Endothelial cell of umbilical vein (primary cell): Measurements from ENCODE around the gene SEMA3A. TPM values are rescaled to one million over a fixed set of nuclear protein-coding genes. Genes with fewer than 3 reads are reported as not detected.

Experiments
- BruUV-seq: library from RNA; stranded (reverse); fragments of 400-500 nt; replicated peaks from 2 replicates; lab custom pipeline; 2021; lab: Mats Ljungman, UMichigan
- CTCF ChIA-PET: fragments of 300-600, 350-600 bp; sonication (Branson Sonifier 250); formaldehyde crosslinking; loops from one replicate; lab custom pipeline; 2021; ENCODE audit warnings: antibody characterized with exemption, inconsistent platforms; lab: Charles Lee
- POLR2A ChIA-PET: fragments of 300-600, 350-600 bp; sonication (Branson Sonifier 250); formaldehyde crosslinking; loops from one replicate; lab custom pipeline; 2021; ENCODE audit warnings: antibody characterized with exemption, inconsistent platforms; lab: Charles Lee
- DNase-seq: peaks from one replicate; pipeline ENCODE4 v3.0.0-alpha.2; 2011; ENCODE audit warnings: low read depth, low spot score
- FAIRE-seq: peaks from 2 replicates; lab custom pipeline; 2011; peaks lifted over from hg19 to GRCh38; lab: Jason Lieb, UNC
- H2AFZ ChIP-seq: 2 replicates; pipeline ENCODE4 v1.6.0; 2012; ENCODE audit warnings: low read depth, low read length, control low read depth, inconsistent platforms
- H3K27ac ChIP-seq: 2 replicates; pipeline ENCODE4 v1.5.1; 2011; ENCODE audit warnings: low read depth, mild to moderate bottlenecking, control low read depth, low read length, moderate library complexity; ENCODE audit not compliant: insufficient read depth
- H3K27me3 ChIP-seq, 2 experiments: 2 replicates each; pipeline versions ENCODE4 v1.6.0 to v1.6.1; 2011; ENCODE audit warnings: low read length in 2 of 2, mixed read lengths in 1 of 2; ENCODE audit not compliant: control insufficient read depth in 2 of 2, insufficient read depth in 2 of 2
- H3K36me3 ChIP-seq, 2 experiments: 2 replicates in 1 of 2; 3 replicates in 1 of 2; pipeline ENCODE4 v1.5.1; 2011; ENCODE audit warnings: low read length in 2 of 2, mild to moderate bottlenecking in 1 of 2, moderate library complexity in 1 of 2; ENCODE audit not compliant: control insufficient read depth in 2 of 2, insufficient read depth in 2 of 2; ENCODE audit errors: extremely low read depth in 1 of 2
- H3K4me1 ChIP-seq: 3 replicates; pipeline ENCODE4 v1.5.1; 2011; ENCODE audit warnings: mild to moderate bottlenecking, low read length; ENCODE audit not compliant: control insufficient read depth, insufficient read depth; ENCODE audit errors: extremely low read depth
- H3K4me2 ChIP-seq: 2 replicates; pipeline ENCODE4 v1.6.1; 2011; ENCODE audit warnings: low read length, control low read depth, mixed read lengths; ENCODE audit not compliant: insufficient read depth
- H3K4me3 ChIP-seq, 3 experiments: fragments of 200-600 bp in 1 of 3; sonication (generic), shearing (Covaris generic) in 1 of 3; replicated peaks in 1 of 3; 2 replicates each; pipeline ENCODE4 v1.5.1; 2011 to 2016; ENCODE audit warnings: control low read depth in 3 of 3, low read length in 3 of 3, mild to moderate bottlenecking in 2 of 3, inconsistent platforms in 1 of 3, low read depth in 1 of 3, moderate library complexity in 1 of 3; ENCODE audit not compliant: insufficient read depth in 1 of 3
- H3K79me2 ChIP-seq: 2 replicates; pipeline ENCODE4 v1.6.0; 2012; ENCODE audit warnings: low read length, inconsistent platforms; ENCODE audit not compliant: control insufficient read depth, insufficient read depth
- H3K9ac ChIP-seq: replicated peaks from 2 replicates; pipeline ENCODE3; 2011; ENCODE audit warnings: low read length, control low read depth; ENCODE audit not compliant: insufficient read depth; ENCODE audit errors: extremely low read depth
- H3K9me1 ChIP-seq: replicated peaks from 3 replicates; pipeline ENCODE4 v1.6.0; 2011; ENCODE audit warnings: mild to moderate bottlenecking, low read length; ENCODE audit not compliant: control insufficient read depth, insufficient read depth; ENCODE audit errors: extremely low read depth
- H3K9me3 ChIP-seq: replicated peaks from 2 replicates; pipeline ENCODE4 v1.5.1; 2012; ENCODE audit warnings: low read length, inconsistent platforms; ENCODE audit not compliant: control insufficient read depth, insufficient read depth
- H4K20me1 ChIP-seq: replicated peaks from 2 replicates; pipeline ENCODE3; 2011; ENCODE audit warnings: mild to moderate bottlenecking, low read length; ENCODE audit not compliant: control insufficient read depth, insufficient read depth; ENCODE audit errors: extremely low read depth
- EZH2 ChIP-seq: IDR thresholded peaks from 2 replicates; pipeline ENCODE4 v1.6.1; 2012; ENCODE audit warnings: borderline replicate concordance, low read depth, mild to moderate bottlenecking, moderate library complexity, low read length, inconsistent platforms; ENCODE audit not compliant: severe bottlenecking
- FOS ChIP-seq: IDR thresholded peaks from 2 replicates; pipeline ENCODE4 v1.6.1; 2011; ENCODE audit warnings: mild to moderate bottlenecking, low read length, moderate library complexity, borderline replicate concordance; ENCODE audit not compliant: insufficient read depth
- GATA2 ChIP-seq: IDR thresholded peaks from 2 replicates; pipeline ENCODE4 v1.7.0; 2011; ENCODE audit warnings: low read depth, mild to moderate bottlenecking, moderate library complexity, mixed read lengths, low read length; ENCODE audit not compliant: insufficient read length, insufficient read depth
- JUN ChIP-seq: IDR thresholded peaks from 2 replicates; pipeline ENCODE4 v1.6.1; 2011; ENCODE audit warnings: borderline replicate concordance, low read depth; ENCODE audit not compliant: insufficient read length, insufficient read depth
- MYC ChIP-seq: IDR thresholded peaks from one replicate; pipeline ENCODE4 v1.6.1; 2011; ENCODE audit warnings: mild to moderate bottlenecking, low read depth, low read length
- POLR2A ChIP-seq: IDR thresholded peaks from 2 replicates; pipeline ENCODE4 v1.6.1; 2012; ENCODE audit warnings: low read depth, mild to moderate bottlenecking, control low read depth, low read length
- POLR2AphosphoS5 ChIP-seq: IDR thresholded peaks from 2 replicates; pipeline ENCODE4 v1.6.1; 2012; ENCODE audit warnings: low read depth, mild to moderate bottlenecking, control low read depth, low read length, moderate library complexity; ENCODE audit not compliant: insufficient read depth
- dilution Hi-C: fragments of 300-500 bp; cut with MboI; formaldehyde crosslinking; loops from one replicate; pipeline ENCODE4 v1.15.0; 2019; ENCODE audit warnings: low sequenced_read_pairs; ENCODE audit not compliant: extremely low pct_ligation_motif_present
- intact Hi-C: fragments of 100-400 bp; cut with micrococcal nuclease; formaldehyde crosslinking; loops from one replicate; pipeline ENCODE4 v1.10.0; 2022
- polyA plus RNA-seq, 4 experiments: library from polyadenylated mRNA; depleted of rRNA in 3 of 4; stranded (reverse) in 3 of 4; unstranded in 1 of 4; fragments of >200 nt; gene quantifications; 2 replicates each; pipeline versions ENCODE4 v1.2.1 to v1.2.3, GENCODE V29; 2011 to 2012; ENCODE audit warnings: missing spikeins in 1 of 4
- total RNA-seq: library from RNA; stranded (reverse); gene quantifications from 2 replicates; pipeline ENCODE4 v1.2.3, GENCODE V29; 2021
- TF ChIP-seq, protein P1 (sequence below), 2 donors: IDR thresholded peaks; 1 replicate in 1 of 2; 2 replicates in 1 of 2; pipeline ENCODE4 v1.5.1; 2011; ENCODE audit warnings: low read length in 2 of 2, mild to moderate bottlenecking in 2 of 2, moderate library complexity in 2 of 2, control low read depth in 1 of 2, inconsistent platforms in 1 of 2, low read depth in 1 of 2; ENCODE audit not compliant: insufficient read depth in 1 of 2; ENCODE audit errors: extremely low read depth in 1 of 2
- TF ChIP-seq, protein P2 (sequence below): IDR thresholded peaks from 2 replicates; pipeline ENCODE4 v1.6.1; 2011; ENCODE audit not compliant: insufficient read depth, insufficient read length

The SEMA3A gene
- total and polyA plus RNA-seq, 2 donors (not counting 3 experiments of a cell fraction or from before 2014, with no cell fraction given), result 0.68 to 1.2 TPM

DNA sequence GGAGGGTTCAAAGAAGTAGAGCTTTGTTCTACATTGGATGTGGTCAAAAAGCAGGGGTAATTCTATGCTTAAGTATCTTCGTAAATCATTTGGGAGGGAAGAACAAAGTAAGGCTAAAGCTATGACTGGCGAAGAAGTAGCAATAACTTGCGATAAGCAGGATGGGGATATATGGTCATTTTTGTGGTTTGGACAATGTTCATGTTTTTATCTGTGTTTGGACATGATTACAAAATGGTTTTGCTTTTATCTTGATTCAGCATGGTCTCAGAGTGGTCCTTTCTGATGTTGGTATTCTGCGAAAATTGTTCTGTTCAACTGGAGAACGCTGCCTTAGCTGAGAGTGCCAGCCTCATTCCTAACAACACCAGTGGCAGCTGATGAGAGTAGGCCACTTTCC lies 208.8 kb downstream of the SEMA3A start:
- TF ChIP-seq, protein P1, sequence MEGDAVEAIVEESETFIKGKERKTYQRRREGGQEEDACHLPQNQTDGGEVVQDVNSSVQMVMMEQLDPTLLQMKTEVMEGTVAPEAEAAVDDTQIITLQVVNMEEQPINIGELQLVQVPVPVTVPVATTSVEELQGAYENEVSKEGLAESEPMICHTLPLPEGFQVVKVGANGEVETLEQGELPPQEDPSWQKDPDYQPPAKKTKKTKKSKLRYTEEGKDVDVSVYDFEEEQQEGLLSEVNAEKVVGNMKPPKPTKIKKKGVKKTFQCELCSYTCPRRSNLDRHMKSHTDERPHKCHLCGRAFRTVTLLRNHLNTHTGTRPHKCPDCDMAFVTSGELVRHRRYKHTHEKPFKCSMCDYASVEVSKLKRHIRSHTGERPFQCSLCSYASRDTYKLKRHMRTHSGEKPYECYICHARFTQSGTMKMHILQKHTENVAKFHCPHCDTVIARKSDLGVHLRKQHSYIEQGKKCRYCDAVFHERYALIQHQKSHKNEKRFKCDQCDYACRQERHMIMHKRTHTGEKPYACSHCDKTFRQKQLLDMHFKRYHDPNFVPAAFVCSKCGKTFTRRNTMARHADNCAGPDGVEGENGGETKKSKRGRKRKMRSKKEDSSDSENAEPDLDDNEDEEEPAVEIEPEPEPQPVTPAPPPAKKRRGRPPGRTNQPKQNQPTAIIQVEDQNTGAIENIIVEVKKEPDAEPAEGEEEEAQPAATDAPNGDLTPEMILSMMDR (IDR thresholded peaks at IDR 0.05; ENCODE audit: extremely low read depth in 1 of 2, insufficient read depth in 1 of 2, low read depth in 1 of 2, low read length in 2 of 2), result no peak
- TF ChIP-seq POLR2A (no peak), FOS (no peak), MYC (no peak), JUN (no peak), POLR2AphosphoS5 (no peak), EZH2 (no peak), GATA2 (no peak)
- TF ChIP-seq, protein P2, sequence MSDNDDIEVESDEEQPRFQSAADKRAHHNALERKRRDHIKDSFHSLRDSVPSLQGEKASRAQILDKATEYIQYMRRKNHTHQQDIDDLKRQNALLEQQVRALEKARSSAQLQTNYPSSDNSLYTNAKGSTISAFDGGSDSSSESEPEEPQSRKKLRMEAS, result no peak
- intact Hi-C loops, result no loop called here
- no peaks in the 10 kb centered on the region for H3K36me3 ChIP-seq
- H3K4me2 ChIP-seq, result no peak overlapping the region
- dilution Hi-C loops, result no loop called here
- H3K79me2 ChIP-seq, result no peaks in the 10 kb centered on the region
- FAIRE-seq (no peak), DNase-seq (no peak)
- ChIA-PET POLR2A (no interaction called here), CTCF (interaction anchor here (1.1 to 1.8 kb wide), 5 partner anchors 17 to 1037 kb away, joined by 3 to 5 read pairs (median 3); no protein-coding TSS in a partner anchor)
- no peaks in the 10 kb centered on the region for H3K4me1 ChIP-seq
- H3K9me3 ChIP-seq, result no peaks in the 10 kb centered on the region
- H3K4me3 ChIP-seq, result no peak overlapping the region
- H2AFZ ChIP-seq, result no peak overlapping the region
- no TSS peak for BruUV-seq
- no peak overlapping the region for H3K9ac ChIP-seq
- no peaks in the 10 kb centered on the region for H3K27me3 ChIP-seq
- H3K27ac ChIP-seq, result no peak overlapping the region
- no peaks in the 10 kb centered on the region for H4K20me1 ChIP-seq
- no peaks in the 10 kb centered on the region for H3K9me1 ChIP-seq
